IMR-90 (cell line): ENCODE measurements around the gene ACSL3. TPM values are rescaled to one million over a fixed set of nuclear protein-coding genes. Genes with fewer than 3 reads are reported as not detected.

Experiments
- ATAC-seq: fragments of 200-7000 bp; cut with Tn5 transposase; 2 replicates; pipeline ENCODE4 v1.9.1; 2020; ENCODE audit warnings: low read depth, mild to moderate bottlenecking, moderate library complexity
- BruUV-seq: library from RNA; stranded (reverse); fragments of 400-500 nt; replicated peaks from 2 replicates; lab custom pipeline; 2021; lab: Mats Ljungman, UMichigan
- CTCF ChIA-PET: fragments of 300-600 bp; formaldehyde crosslinking; extraction: SDS; loops from one replicate; lab custom pipeline; 2021; ENCODE audit warnings: antibody characterized with exemption; lab: Yijun Ruan, JAX
- POLR2A ChIA-PET: fragments of 300-600 bp; sonication (Branson Sonifier 250); formaldehyde crosslinking; loops from one replicate; lab custom pipeline; 2022; ENCODE audit warnings: antibody characterized with exemption; ENCODE audit not compliant: unreplicated experiment; lab: Charles Lee
- DNase-seq: peaks from one replicate; pipeline ENCODE4 v3.0.0; 2013
- H2AFZ ChIP-seq: replicated peaks from 2 replicates; pipeline ENCODE3; 2013; ENCODE audit warnings: low read length, mild to moderate bottlenecking; ENCODE audit not compliant: poor library complexity
- H2AK5ac ChIP-seq: 2 replicates; pipeline ENCODE4 v1.6.1; 2013; ENCODE audit warnings: low read depth, low read length, inconsistent platforms
- H2AK9ac ChIP-seq: replicated peaks from 2 replicates; pipeline ENCODE3; 2013; ENCODE audit warnings: mild to moderate bottlenecking, low read depth, low read length, moderate library complexity; ENCODE audit not compliant: poor library complexity
- H2BK120ac ChIP-seq: 2 replicates; pipeline ENCODE4 v1.6.1; 2013; ENCODE audit warnings: low read depth, low read length, inconsistent platforms
- H2BK15ac ChIP-seq: 3 replicates; pipeline ENCODE4 v1.6.1; 2013; ENCODE audit warnings: low read depth, low read length, inconsistent platforms
- H2BK20ac ChIP-seq: 2 replicates; pipeline ENCODE4 v1.6.1; 2013; ENCODE audit warnings: low read depth, mild to moderate bottlenecking, inconsistent platforms, low read length, moderate library complexity
- H2BK5ac ChIP-seq: 2 replicates; pipeline ENCODE4 v1.6.1; 2013; ENCODE audit warnings: mild to moderate bottlenecking, low read depth, low read length, inconsistent platforms; ENCODE audit not compliant: poor library complexity, severe bottlenecking
- H3K14ac ChIP-seq: replicated peaks from 2 replicates; pipeline ENCODE4 v1.6.1; 2013; ENCODE audit warnings: low read depth, low read length, inconsistent platforms
- H3K18ac ChIP-seq: 2 replicates; pipeline ENCODE4 v1.6.1; 2013; ENCODE audit warnings: low read depth, low read length, control low read depth
- H3K23ac ChIP-seq: 2 replicates; pipeline ENCODE4 v1.6.1; 2013; ENCODE audit warnings: low read depth, low read length, inconsistent platforms
- H3K27ac ChIP-seq: 2 replicates; pipeline ENCODE4 v1.5.1; 2013; ENCODE audit warnings: mild to moderate bottlenecking, control low read depth, low read length; ENCODE audit not compliant: insufficient read depth
- H3K27me3 ChIP-seq: 2 replicates; pipeline ENCODE4 v1.6.1; 2013; ENCODE audit warnings: low read length; ENCODE audit not compliant: control insufficient read depth, insufficient read depth
- H3K36me3 ChIP-seq: 2 replicates; pipeline ENCODE4 v1.6.1; 2013; ENCODE audit warnings: low read length, mixed read lengths; ENCODE audit not compliant: control insufficient read depth, insufficient read depth
- H3K4ac ChIP-seq: 2 replicates; pipeline ENCODE4 v1.6.1; 2013; ENCODE audit warnings: low read depth, low read length, inconsistent platforms
- H3K4me1 ChIP-seq: 2 replicates; pipeline ENCODE4 v1.6.1; 2013; ENCODE audit warnings: low read length, mixed read lengths; ENCODE audit not compliant: control insufficient read depth, insufficient read depth
- H3K4me2 ChIP-seq: 2 replicates; pipeline ENCODE4 v1.6.1; 2013; ENCODE audit warnings: low read depth, mild to moderate bottlenecking, control low read depth, low read length, moderate library complexity
- H3K4me3 ChIP-seq: 2 replicates; pipeline ENCODE4 v1.5.1; 2013; ENCODE audit warnings: low read depth, mild to moderate bottlenecking, control low read depth, low read length, moderate library complexity; ENCODE audit not compliant: insufficient read depth
- H3K56ac ChIP-seq: 2 replicates; pipeline ENCODE4 v1.6.1; 2013; ENCODE audit warnings: low read length, inconsistent platforms; ENCODE audit not compliant: insufficient read depth; ENCODE audit errors: extremely low read depth
- H3K79me1 ChIP-seq, 2 experiments: 2 replicates each; pipeline ENCODE4 v1.6.1; 2013; ENCODE audit warnings: low read length in 2 of 2, inconsistent platforms in 1 of 2, low read depth in 1 of 2
- H3K9ac ChIP-seq: 2 replicates; pipeline ENCODE4 v1.6.1; 2013; ENCODE audit warnings: low read depth, low read length, control low read depth
- H3K9me1 ChIP-seq: 2 replicates; pipeline ENCODE4 v1.6.1; 2013; ENCODE audit warnings: low read length, inconsistent platforms; ENCODE audit not compliant: insufficient read depth
- H3K9me3 ChIP-seq: 2 replicates; pipeline ENCODE4 v1.6.1; 2013; ENCODE audit warnings: low read length; ENCODE audit not compliant: control insufficient read depth, insufficient read depth
- H4K20me1 ChIP-seq: 2 replicates; pipeline ENCODE4 v1.6.1; 2013; ENCODE audit warnings: low read length, inconsistent platforms; ENCODE audit not compliant: insufficient read depth
- H4K5ac ChIP-seq: 2 replicates; pipeline ENCODE4 v1.6.1; 2013; ENCODE audit warnings: mild to moderate bottlenecking, low read depth, low read length, control low read depth
- H4K8ac ChIP-seq, 2 experiments: 2 replicates each; pipeline ENCODE4 v1.6.1; 2013; ENCODE audit warnings: low read depth in 2 of 2, low read length in 2 of 2, control low read depth in 1 of 2, inconsistent platforms in 1 of 2
- H4K91ac ChIP-seq: 2 replicates; pipeline ENCODE4 v1.6.1; 2013; ENCODE audit warnings: low read depth, low read length, inconsistent platforms; ENCODE audit not compliant: insufficient read depth
- NFE2L2 ChIP-seq: fragments of 150-350 bp; IDR thresholded peaks from 2 replicates; pipeline ENCODE4 v1.6.1; 2016; ENCODE audit warnings: low read depth, mild to moderate bottlenecking, low read length
- RAD21 ChIP-seq: IDR thresholded peaks from 2 replicates; pipeline ENCODE4 v1.6.1; 2012; ENCODE audit warnings: low read length, improper control_type of control experiment
- SMC3 ChIP-seq: fragments of 150-350 bp; IDR thresholded peaks from 2 replicates; pipeline ENCODE4 v1.6.1; 2016; ENCODE audit warnings: low read depth, mild to moderate bottlenecking, antibody characterized with exemption, low read length, moderate library complexity
- WGBS, 2 experiments: methylation state at CpG; one replicate each; pipeline versions ENCODE4 v1.1.5 to v1.1.7; 2013; ENCODE audit warnings: missing lambda C conversion rate in 2 of 2; ENCODE audit not compliant: insufficient read length in 1 of 2; ENCODE audit errors: extremely low coverage in 2 of 2; 5-methylcytosine and 5-hydroxymethylcytosine counted together
- dilution Hi-C: fragments of 300-500 bp; cut with HindIII; formaldehyde crosslinking; loops from one replicate; pipeline ENCODE4 v1.14.3; 2018; ENCODE audit warnings: low sequenced_read_pairs; ENCODE audit not compliant: unreplicated experiment
- in situ Hi-C: fragments of 300-500 bp; cut with MboI; formaldehyde crosslinking; loops from 3 replicates; pipeline ENCODE4 v1.14.3; 2019; ENCODE audit warnings: low sequenced_read_pairs, inconsistent platforms, mixed read lengths
- intact Hi-C: fragments of 100-400 bp; cut with micrococcal nuclease; formaldehyde crosslinking; loops from 2 replicates; pipeline ENCODE4 v1.10.0; 2022
- polyA plus RNA-seq, 3 experiments: library from polyadenylated mRNA; depleted of rRNA; stranded (reverse); fragments of >200 nt; gene quantifications; 2 replicates each; pipeline ENCODE4 v1.2.3, GENCODE V29; 2012; ENCODE audit warnings: low replicate concordance in 1 of 3
- total RNA-seq: library from RNA; depleted of rRNA; stranded (reverse); fragments of >200 nt; gene quantifications from 2 replicates; pipeline ENCODE4 v1.2.3, GENCODE V29; 2012
- TF ChIP-seq, protein P1 (sequence below): conservative IDR thresholded peaks from 2 replicates; pipeline ENCODE4 v1.5.1; 2012; ENCODE audit warnings: mild to moderate bottlenecking, low read depth, low read length, improper control_type of control experiment

ACSL3 gene
- total and polyA plus RNA-seq, 2 of the 4 experiments (the other 2 are of a cell fraction), result 31.0 to 84.2 TPM

DNA sequence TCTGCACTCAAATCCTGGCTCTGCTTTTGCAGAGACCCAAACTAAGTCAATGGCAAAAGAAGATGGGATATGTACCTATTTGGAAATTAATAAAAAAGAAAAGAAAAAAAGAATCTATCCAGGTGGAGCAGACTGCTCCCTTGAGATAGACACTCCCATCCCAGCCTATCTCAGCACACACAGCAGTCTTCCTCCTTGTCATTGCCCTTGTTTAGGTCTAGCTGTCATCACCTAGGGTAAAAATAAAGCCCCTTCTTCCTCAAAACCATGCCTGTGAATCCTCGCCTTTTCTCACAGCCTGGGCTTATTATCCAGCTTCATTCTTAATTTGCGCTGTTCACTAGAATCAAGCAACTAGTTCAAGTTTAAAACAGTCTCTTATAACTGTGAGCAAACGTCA lies 30.7 kb upstream of the ACSL3 start:
- no peak for TF ChIP-seq RAD21
- TF ChIP-seq, protein P1, sequence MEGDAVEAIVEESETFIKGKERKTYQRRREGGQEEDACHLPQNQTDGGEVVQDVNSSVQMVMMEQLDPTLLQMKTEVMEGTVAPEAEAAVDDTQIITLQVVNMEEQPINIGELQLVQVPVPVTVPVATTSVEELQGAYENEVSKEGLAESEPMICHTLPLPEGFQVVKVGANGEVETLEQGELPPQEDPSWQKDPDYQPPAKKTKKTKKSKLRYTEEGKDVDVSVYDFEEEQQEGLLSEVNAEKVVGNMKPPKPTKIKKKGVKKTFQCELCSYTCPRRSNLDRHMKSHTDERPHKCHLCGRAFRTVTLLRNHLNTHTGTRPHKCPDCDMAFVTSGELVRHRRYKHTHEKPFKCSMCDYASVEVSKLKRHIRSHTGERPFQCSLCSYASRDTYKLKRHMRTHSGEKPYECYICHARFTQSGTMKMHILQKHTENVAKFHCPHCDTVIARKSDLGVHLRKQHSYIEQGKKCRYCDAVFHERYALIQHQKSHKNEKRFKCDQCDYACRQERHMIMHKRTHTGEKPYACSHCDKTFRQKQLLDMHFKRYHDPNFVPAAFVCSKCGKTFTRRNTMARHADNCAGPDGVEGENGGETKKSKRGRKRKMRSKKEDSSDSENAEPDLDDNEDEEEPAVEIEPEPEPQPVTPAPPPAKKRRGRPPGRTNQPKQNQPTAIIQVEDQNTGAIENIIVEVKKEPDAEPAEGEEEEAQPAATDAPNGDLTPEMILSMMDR, result no peak
- TF ChIP-seq SMC3, result no peak
- TF ChIP-seq NFE2L2, result no peak
- Histone ChIP-seq H3K4ac (no peak overlapping the region), H3K4me1 (no peaks in the 10 kb centered on the region), H4K5ac (no peak overlapping the region), H2AK9ac (no peak overlapping the region), H3K27ac (no peak overlapping the region), H3K9ac (no peak overlapping the region), H3K79me1 (no peaks in the 10 kb centered on the region), H3K14ac (no peak overlapping the region), H4K91ac (no peak overlapping the region), H2BK15ac (no peak overlapping the region), H2AK5ac (no peak overlapping the region), H3K56ac (no peak overlapping the region), H4K20me1 (no peaks in the 10 kb centered on the region), H3K23ac (no peak overlapping the region), H2AFZ (no peak overlapping the region), H4K8ac (no peak overlapping the region), H3K4me3 (no peak overlapping the region), H3K4me2 (no peak overlapping the region), H3K27me3 (peaks cover 2% of the 10 kb centered on the region), H3K9me1 (no peaks in the 10 kb centered on the region), H3K36me3 (no peaks in the 10 kb centered on the region), H2BK5ac (no peak overlapping the region), H3K18ac (no peak overlapping the region), H2BK20ac (no peak overlapping the region), H3K9me3 (no peaks in the 10 kb centered on the region), H2BK120ac (no peak overlapping the region)
- DNase-seq, result no peak
- in situ Hi-C loops, result no loop called here
- no TSS peak for BruUV-seq
- dilution Hi-C loops, result no loop called here
- ChIA-PET POLR2A (no interaction called here), CTCF (no interaction called here)
- intact Hi-C loops, result no loop called here
- no CpG with 5 or more reads among the region's 3 CpGs for WGBS, 2 experiments
- no peak for ATAC-seq
